SK-N-SH (cell line): ENCODE results near the gene KICS2. TPM values are rescaled to one million over a fixed set of nuclear protein-coding genes. Genes with fewer than 3 reads are reported as not detected.

Experiments used
- CTCF ChIA-PET: fragments of 300-600, 350-600 bp; formaldehyde crosslinking; extraction: SDS; loops from one replicate; lab custom pipeline; 2021; lab: Yijun Ruan, JAX
- POLR2A ChIA-PET: fragments of 350-600 bp; sonication (Branson Sonifier 250); formaldehyde crosslinking; extraction: SDS; loops from one replicate; lab custom pipeline; 2020; ENCODE audit warnings: antibody characterized with exemption, inconsistent platforms; lab: Yijun Ruan, JAX
- DNase-seq: peaks from one replicate; pipeline ENCODE4 v3.0.0; 2012
- H2AFZ ChIP-seq: fragments of 200-600 bp; sonication (generic); 2 replicates; pipeline ENCODE4 v1.8.1; 2016; ENCODE audit warnings: antibody characterized with exemption, mild to moderate bottlenecking, low read depth
- H3F3A ChIP-seq: fragments of 200-600 bp; sonication (generic); replicated peaks from 2 replicates; pipeline ENCODE3; 2016; ENCODE audit warnings: antibody characterized with exemption, mild to moderate bottlenecking; ENCODE audit not compliant: insufficient read depth
- H3K27ac ChIP-seq, 2 experiments: fragments of 200-500 bp in 1 of 2; fragments of 200-600 bp in 1 of 2; sonication (Bioruptor generic) in 1 of 2; sonication (generic), shearing (Covaris generic) in 1 of 2; 2 replicates each; pipeline versions ENCODE4 v1.5.1 to v1.6.1; 2014 to 2016; ENCODE audit warnings: low read depth in 2 of 2, inconsistent platforms in 1 of 2, low read length in 1 of 2, mild to moderate bottlenecking in 1 of 2, mixed read lengths in 1 of 2
- H3K27me3 ChIP-seq: fragments of 200-600 bp; sonication (generic), shearing (Covaris generic); 2 replicates; pipeline ENCODE4 v1.6.1; 2016; ENCODE audit warnings: mixed run types; ENCODE audit not compliant: insufficient read depth
- H3K36me3 ChIP-seq, 2 experiments: fragments of 200-500 bp in 1 of 2; fragments of 200-600 bp in 1 of 2; sonication (Bioruptor generic) in 1 of 2; sonication (generic) in 1 of 2; replicated peaks in 1 of 2; 2 replicates each; pipeline versions ENCODE3 to v1.5.1; 2014 to 2016; ENCODE audit warnings: low read length in 1 of 2, mild to moderate bottlenecking in 1 of 2; ENCODE audit not compliant: insufficient read depth in 2 of 2, control insufficient read depth in 1 of 2
- H3K4me1 ChIP-seq, 2 experiments: fragments of 200-500 bp in 1 of 2; fragments of 200-600 bp in 1 of 2; sonication (Bioruptor generic) in 1 of 2; sonication (generic), shearing (Covaris generic) in 1 of 2; 2 replicates each; pipeline versions ENCODE4 v1.5.1 to v1.6.1; 2014 to 2016; ENCODE audit warnings: low read depth in 1 of 2, low read length in 1 of 2, mixed run types in 1 of 2; ENCODE audit not compliant: insufficient read depth in 2 of 2, control insufficient read depth in 1 of 2
- H3K4me2 ChIP-seq: fragments of 200-600 bp; sonication (generic), shearing (Covaris generic); 2 replicates; pipeline ENCODE4 v1.6.1; 2017; ENCODE audit warnings: mixed run types
- H3K4me3 ChIP-seq, 2 experiments: fragments of 200-500 bp in 1 of 2; fragments of 200-600 bp in 1 of 2; sonication (Bioruptor generic) in 1 of 2; sonication (generic), shearing (Covaris generic) in 1 of 2; 2 replicates each; pipeline versions ENCODE4 v1.5.1 to v1.8.1; 2014 to 2016; ENCODE audit warnings: low read depth in 2 of 2, inconsistent platforms in 1 of 2, low read length in 1 of 2, mild to moderate bottlenecking in 1 of 2, mixed read lengths in 1 of 2, moderate library complexity in 1 of 2
- H3K79me2 ChIP-seq: fragments of 200-600 bp; sonication (generic); 2 replicates; pipeline ENCODE4 v1.8.1; 2017; ENCODE audit warnings: mild to moderate bottlenecking; ENCODE audit not compliant: insufficient read depth
- H3K9ac ChIP-seq: fragments of 200-600 bp; sonication (generic); 2 replicates; pipeline ENCODE4 v1.6.1; 2017; ENCODE audit warnings: mixed run types
- H3K9me2 ChIP-seq: fragments of 200-600 bp; sonication (generic); 2 replicates; pipeline ENCODE4 v1.6.1; 2017; ENCODE audit warnings: mixed run types
- H3K9me3 ChIP-seq: fragments of 200-600 bp; sonication (generic); 2 replicates; pipeline ENCODE4 v1.6.1; 2017; ENCODE audit warnings: mixed run types, mild to moderate bottlenecking, moderate library complexity
- H4K20me1 ChIP-seq: fragments of 200-600 bp; sonication (generic); 2 replicates; pipeline ENCODE4 v1.6.1; 2017; ENCODE audit warnings: mild to moderate bottlenecking, mixed run types; ENCODE audit not compliant: insufficient read depth
- EP300 ChIP-seq, 2 experiments: IDR thresholded peaks; 2 replicates each; pipeline versions ENCODE4 v1.4.0 to v1.6.1; 2012; ENCODE audit warnings: borderline replicate concordance in 1 of 2, low read depth in 1 of 2, low read length in 1 of 2
- EZH2phosphoT487 ChIP-seq: fragments of 200-600 bp; sonication (generic); IDR thresholded peaks from 2 replicates; pipeline ENCODE4 v1.6.1; 2017; ENCODE audit warnings: low read depth, mixed run types, mild to moderate bottlenecking, antibody characterized with exemption, moderate library complexity, borderline replicate concordance
- FOXJ3 ChIP-seq: sonication (generic); formaldehyde crosslinking; IDR thresholded peaks from 2 replicates; pipeline ENCODE4 v1.5.1; 2020; ENCODE audit warnings: mild to moderate bottlenecking, missing genetic modification reagents
- FOXM1 ChIP-seq: IDR thresholded peaks from 2 replicates; pipeline ENCODE4 v1.4.0; 2012; ENCODE audit warnings: low read depth, mild to moderate bottlenecking
- JUND ChIP-seq: IDR thresholded peaks from 2 replicates; pipeline ENCODE4 v1.4.0; 2012
- MEF2A ChIP-seq: IDR thresholded peaks from 2 replicates; pipeline ENCODE4 v1.4.0; 2012; ENCODE audit warnings: low read depth, borderline replicate concordance
- MXI1 ChIP-seq: IDR thresholded peaks from 2 replicates; pipeline ENCODE4 v1.6.1; 2012; ENCODE audit warnings: mild to moderate bottlenecking, low read depth, low read length, improper control_type of control experiment
- NFIC ChIP-seq: IDR thresholded peaks from 2 replicates; pipeline ENCODE4 v1.4.0; 2012; ENCODE audit warnings: borderline replicate concordance
- NRF1 ChIP-seq: IDR thresholded peaks from 2 replicates; pipeline ENCODE4 v1.6.1; 2012; ENCODE audit warnings: low read depth, mild to moderate bottlenecking, low read length
- RAD21 ChIP-seq: IDR thresholded peaks from 2 replicates; pipeline ENCODE4 v1.6.1; 2012; ENCODE audit warnings: mild to moderate bottlenecking, low read length
- RCOR1 ChIP-seq: fragments of 150-350 bp; IDR thresholded peaks from 2 replicates; pipeline ENCODE4 v1.6.1; 2017; ENCODE audit warnings: antibody characterized with exemption, low read length
- SIN3A ChIP-seq: IDR thresholded peaks from 2 replicates; pipeline ENCODE4 v1.6.1; 2012; ENCODE audit warnings: low read depth, mild to moderate bottlenecking, low read length, moderate library complexity, borderline replicate concordance
- SMC3 ChIP-seq: IDR thresholded peaks from 2 replicates; pipeline ENCODE4 v1.6.1; 2012; ENCODE audit warnings: low read depth, low read length, improper control_type of control experiment
- TCF12 ChIP-seq: IDR thresholded peaks from 2 replicates; pipeline ENCODE4 v1.4.0; 2012
- YY1 ChIP-seq: IDR thresholded peaks from 2 replicates; pipeline ENCODE4 v1.4.0; 2012; ENCODE audit warnings: low read depth, mild to moderate bottlenecking
- WGBS: methylation state at CpG from one replicate; pipeline ENCODE4 v1.1.6; 2017; ENCODE audit warnings: low lambda C conversion rate; 5-methylcytosine and 5-hydroxymethylcytosine counted together
- polyA plus RNA-seq, 3 experiments: library from polyadenylated mRNA; depleted of rRNA; stranded (reverse); fragments of >200 nt; gene quantifications; 2 replicates each; pipeline ENCODE4 v1.2.3, GENCODE V29; 2012
- TF ChIP-seq, protein P1 (sequence below): IDR thresholded peaks from 2 replicates; pipeline ENCODE4 v1.6.1; 2012; ENCODE audit warnings: mild to moderate bottlenecking, low read depth, low read length, moderate library complexity
- TF ChIP-seq, protein P2 (sequence below): IDR thresholded peaks from 2 replicates; pipeline ENCODE4 v1.4.0; 2012; ENCODE audit warnings: low read depth
- TF ChIP-seq, protein P3 (sequence below): fragments of 150-350 bp; IDR thresholded peaks from 2 replicates; pipeline ENCODE4 v1.6.1; 2017; ENCODE audit warnings: antibody characterized with exemption, low read length, low read depth, borderline replicate concordance
- TF ChIP-seq, protein P4 (sequence below): IDR thresholded peaks from 2 replicates; pipeline ENCODE4; 2012
- TF ChIP-seq, protein P5 (sequence below): fragments of 150-350 bp; IDR thresholded peaks from 2 replicates; pipeline ENCODE4 v1.6.1; 2016; ENCODE audit warnings: mild to moderate bottlenecking, low read depth, low read length

The KICS2 gene
- polyA plus RNA-seq, 1 of the 3 experiments (the other 2 are of a cell fraction) = 4.1 TPM

DNA sequence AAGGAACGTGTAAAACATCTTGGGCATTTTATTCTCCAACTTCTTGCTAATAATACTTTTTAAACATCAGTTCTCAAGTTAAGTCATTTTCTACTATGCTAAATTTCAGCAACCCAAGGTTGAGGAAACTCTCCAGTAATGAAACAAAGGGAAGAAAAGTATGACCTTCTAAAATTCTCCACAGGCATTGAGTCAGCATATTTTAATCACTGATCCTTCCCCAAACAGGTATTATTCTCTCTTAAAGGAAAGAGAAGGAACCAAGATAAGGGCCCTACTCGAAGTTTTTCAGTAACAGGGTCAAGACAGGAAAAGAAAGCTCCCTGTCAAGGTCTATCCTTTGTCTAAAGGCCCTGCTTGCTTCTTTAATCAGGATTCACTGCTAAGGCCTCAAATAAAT is 3.0 kb downstream of the KICS2 start (continued):
- TF ChIP-seq, protein P1, sequence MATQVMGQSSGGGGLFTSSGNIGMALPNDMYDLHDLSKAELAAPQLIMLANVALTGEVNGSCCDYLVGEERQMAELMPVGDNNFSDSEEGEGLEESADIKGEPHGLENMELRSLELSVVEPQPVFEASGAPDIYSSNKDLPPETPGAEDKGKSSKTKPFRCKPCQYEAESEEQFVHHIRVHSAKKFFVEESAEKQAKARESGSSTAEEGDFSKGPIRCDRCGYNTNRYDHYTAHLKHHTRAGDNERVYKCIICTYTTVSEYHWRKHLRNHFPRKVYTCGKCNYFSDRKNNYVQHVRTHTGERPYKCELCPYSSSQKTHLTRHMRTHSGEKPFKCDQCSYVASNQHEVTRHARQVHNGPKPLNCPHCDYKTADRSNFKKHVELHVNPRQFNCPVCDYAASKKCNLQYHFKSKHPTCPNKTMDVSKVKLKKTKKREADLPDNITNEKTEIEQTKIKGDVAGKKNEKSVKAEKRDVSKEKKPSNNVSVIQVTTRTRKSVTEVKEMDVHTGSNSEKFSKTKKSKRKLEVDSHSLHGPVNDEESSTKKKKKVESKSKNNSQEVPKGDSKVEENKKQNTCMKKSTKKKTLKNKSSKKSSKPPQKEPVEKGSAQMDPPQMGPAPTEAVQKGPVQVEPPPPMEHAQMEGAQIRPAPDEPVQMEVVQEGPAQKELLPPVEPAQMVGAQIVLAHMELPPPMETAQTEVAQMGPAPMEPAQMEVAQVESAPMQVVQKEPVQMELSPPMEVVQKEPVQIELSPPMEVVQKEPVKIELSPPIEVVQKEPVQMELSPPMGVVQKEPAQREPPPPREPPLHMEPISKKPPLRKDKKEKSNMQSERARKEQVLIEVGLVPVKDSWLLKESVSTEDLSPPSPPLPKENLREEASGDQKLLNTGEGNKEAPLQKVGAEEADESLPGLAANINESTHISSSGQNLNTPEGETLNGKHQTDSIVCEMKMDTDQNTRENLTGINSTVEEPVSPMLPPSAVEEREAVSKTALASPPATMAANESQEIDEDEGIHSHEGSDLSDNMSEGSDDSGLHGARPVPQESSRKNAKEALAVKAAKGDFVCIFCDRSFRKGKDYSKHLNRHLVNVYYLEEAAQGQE = no peak
- TF ChIP-seq, protein P2, sequence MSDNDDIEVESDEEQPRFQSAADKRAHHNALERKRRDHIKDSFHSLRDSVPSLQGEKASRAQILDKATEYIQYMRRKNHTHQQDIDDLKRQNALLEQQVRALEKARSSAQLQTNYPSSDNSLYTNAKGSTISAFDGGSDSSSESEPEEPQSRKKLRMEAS = no peak
- no peak for TF ChIP-seq NFIC
- no peak for TF ChIP-seq SMC3

DNA sequence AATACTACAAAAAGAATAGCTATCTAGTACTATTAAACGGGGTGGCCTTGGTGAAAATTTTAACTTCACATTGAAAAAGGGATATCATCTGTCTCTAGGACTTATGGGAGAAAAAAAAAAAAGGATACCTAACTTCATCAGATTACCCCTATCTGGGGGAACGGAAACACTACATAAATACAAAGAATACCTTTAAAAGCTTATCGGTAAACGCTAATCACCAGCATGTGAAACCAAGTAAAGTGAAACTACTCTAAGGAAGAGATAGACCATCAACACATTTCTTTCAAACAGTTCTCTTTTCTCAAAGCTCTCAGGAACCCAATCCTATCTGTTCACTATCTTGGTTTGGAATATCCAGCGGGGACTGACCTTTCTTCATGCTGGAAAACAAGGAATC is 3.5 kb downstream of the KICS2 start:
- POLR2A ChIA-PET = no interaction called here
- 96% methylated on average over 5 of the region's 5 CpGs for WGBS
- peaks cover 8 to 11% of the 10 kb centered on the region in 2 experiments for H3K36me3 ChIP-seq

More for the DNA sequence above, 3.5 kb downstream of the KICS2 start:
- no peaks in the 10 kb centered on the region for H4K20me1 ChIP-seq
- no peak overlapping the region for H3K4me2 ChIP-seq
- H3K4me1 ChIP-seq = peaks cover 8 to 12% of the 10 kb centered on the region in 2 experiments; a peak in 3 of 4 replicates
- no peak overlapping the region for H3K4me3 ChIP-seq
- TF ChIP-seq MEF2A = no peak
- no peak for TF ChIP-seq FOXM1
- TF ChIP-seq NRF1 = no peak
- TF ChIP-seq FOXJ3 = no peak
- no peak for TF ChIP-seq JUND
- TF ChIP-seq, protein P3, sequence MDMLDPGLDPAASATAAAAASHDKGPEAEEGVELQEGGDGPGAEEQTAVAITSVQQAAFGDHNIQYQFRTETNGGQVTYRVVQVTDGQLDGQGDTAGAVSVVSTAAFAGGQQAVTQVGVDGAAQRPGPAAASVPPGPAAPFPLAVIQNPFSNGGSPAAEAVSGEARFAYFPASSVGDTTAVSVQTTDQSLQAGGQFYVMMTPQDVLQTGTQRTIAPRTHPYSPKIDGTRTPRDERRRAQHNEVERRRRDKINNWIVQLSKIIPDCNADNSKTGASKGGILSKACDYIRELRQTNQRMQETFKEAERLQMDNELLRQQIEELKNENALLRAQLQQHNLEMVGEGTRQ = no peak
- no peak for TF ChIP-seq TCF12
- TF ChIP-seq, protein P4, sequence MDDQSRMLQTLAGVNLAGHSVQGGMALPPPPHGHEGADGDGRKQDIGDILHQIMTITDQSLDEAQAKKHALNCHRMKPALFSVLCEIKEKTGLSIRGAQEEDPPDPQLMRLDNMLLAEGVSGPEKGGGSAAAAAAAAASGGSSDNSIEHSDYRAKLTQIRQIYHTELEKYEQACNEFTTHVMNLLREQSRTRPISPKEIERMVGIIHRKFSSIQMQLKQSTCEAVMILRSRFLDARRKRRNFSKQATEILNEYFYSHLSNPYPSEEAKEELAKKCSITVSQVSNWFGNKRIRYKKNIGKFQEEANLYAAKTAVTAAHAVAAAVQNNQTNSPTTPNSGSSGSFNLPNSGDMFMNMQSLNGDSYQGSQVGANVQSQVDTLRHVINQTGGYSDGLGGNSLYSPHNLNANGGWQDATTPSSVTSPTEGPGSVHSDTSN = no peak
- TF ChIP-seq, protein P1 = no peak
- no peak for TF ChIP-seq SIN3A
- no peak for TF ChIP-seq YY1
- no peak for TF ChIP-seq NFIC
- no peak for TF ChIP-seq RCOR1
- TF ChIP-seq, protein P5, sequence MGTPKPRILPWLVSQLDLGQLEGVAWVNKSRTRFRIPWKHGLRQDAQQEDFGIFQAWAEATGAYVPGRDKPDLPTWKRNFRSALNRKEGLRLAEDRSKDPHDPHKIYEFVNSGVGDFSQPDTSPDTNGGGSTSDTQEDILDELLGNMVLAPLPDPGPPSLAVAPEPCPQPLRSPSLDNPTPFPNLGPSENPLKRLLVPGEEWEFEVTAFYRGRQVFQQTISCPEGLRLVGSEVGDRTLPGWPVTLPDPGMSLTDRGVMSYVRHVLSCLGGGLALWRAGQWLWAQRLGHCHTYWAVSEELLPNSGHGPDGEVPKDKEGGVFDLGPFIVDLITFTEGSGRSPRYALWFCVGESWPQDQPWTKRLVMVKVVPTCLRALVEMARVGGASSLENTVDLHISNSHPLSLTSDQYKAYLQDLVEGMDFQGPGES = no peak
- TF ChIP-seq SMC3 = no peak
- TF ChIP-seq MXI1 = no peak
- TF ChIP-seq EP300 (IDR thresholded peaks at IDR 0.05; ENCODE audit: borderline replicate concordance in 1 of 2, low read depth in 1 of 2, low read length in 1 of 2) = no peak
- TF ChIP-seq EZH2phosphoT487 = no peak
- TF ChIP-seq RAD21 = no peak
- no peaks in the 10 kb centered on the region for H3F3A ChIP-seq
- no peak overlapping the region for H2AFZ ChIP-seq
- peaks cover 9% of the 10 kb centered on the region for H3K79me2 ChIP-seq
- no peak for DNase-seq
- CTCF ChIA-PET = interaction anchor here (0.7 to 2.7 kb wide), 5 partner anchors 14 to 392 kb away, joined by 3 to 7 read pairs (median 4); partner anchors contain the start of gene SRGAP1
- no peak overlapping the region for H3K9ac ChIP-seq
- no peaks in the 10 kb centered on the region for H3K27me3 ChIP-seq
- H3K9me2 ChIP-seq = no peaks in the 10 kb centered on the region
- H3K9me3 ChIP-seq = no peaks in the 10 kb centered on the region
- H3K27ac ChIP-seq = no peak overlapping the region
